Naive B cell (primary cell): Measurements from ENCODE around the gene AGBL4. TPM values are rescaled to one million over a fixed set of nuclear protein-coding genes. Genes with fewer than 3 reads are reported as not detected.

Experiments
- ATAC-seq, 2 donors: fragments of 150-1000 bp; cut with Tn5 transposase; 2 replicates each; pipeline ENCODE4 v1.10.0; 2021; ENCODE audit warnings: low read depth in 2 of 2, mild to moderate bottlenecking in 2 of 2, moderate library complexity in 2 of 2
- DNase-seq: peaks from one replicate; pipeline ENCODE4 v3.0.0; 2022
- H3K27ac Mint-ChIP-seq, 6 donors: one replicate each; pipeline ENCODE4 v1.8.0; 2020 to 2022; ENCODE audit warnings: mild to moderate bottlenecking in 6 of 6, mixed read lengths in 6 of 6, moderate library complexity in 5 of 6, inconsistent platforms in 2 of 6
- H3K27me3 Mint-ChIP-seq, 3 donors: one replicate each; pipeline ENCODE4 v1.8.0; 2021 to 2022; ENCODE audit warnings: mixed read lengths in 3 of 3, mild to moderate bottlenecking in 1 of 3
- H3K36me3 Mint-ChIP-seq, 2 donors: one replicate each; pipeline ENCODE4 v1.8.0; 2020 to 2022; ENCODE audit warnings: mixed read lengths in 2 of 2, inconsistent platforms in 1 of 2, mild to moderate bottlenecking in 1 of 2
- H3K4me1 Mint-ChIP-seq, 3 donors: one replicate each; pipeline ENCODE4 v1.8.0; 2020 to 2022; ENCODE audit warnings: mixed read lengths in 3 of 3, inconsistent platforms in 1 of 3, mild to moderate bottlenecking in 1 of 3, moderate library complexity in 1 of 3
- H3K4me3 Mint-ChIP-seq, 8 donors: one replicate each; pipeline ENCODE4 v1.8.0; 2020 to 2022; ENCODE audit warnings: mild to moderate bottlenecking in 8 of 8, mixed read lengths in 8 of 8, moderate library complexity in 8 of 8, inconsistent platforms in 2 of 8
- H3K9me3 Mint-ChIP-seq, 7 donors: one replicate each; pipeline ENCODE4 v1.8.0; 2020 to 2022; ENCODE audit warnings: mixed read lengths in 7 of 7, mild to moderate bottlenecking in 5 of 7, inconsistent platforms in 2 of 7, moderate library complexity in 1 of 7
- polyA plus RNA-seq, 6 donors: library from polyadenylated mRNA; unstranded; fragments of 300-500 nt; fragmentation: Illumina TruSeq; gene quantifications; one replicate each; pipeline ENCODE4 v1.2.3, GENCODE V29; 2021; ENCODE audit warnings: low read depth in 6 of 6

AGBL4 gene
- polyA plus RNA-seq, 6 donors from 2014 or later, result 0.18 to 0.32 (median 0.20) TPM; not detected in 3

- H3K27ac Mint-ChIP-seq, result peak overlapping the region in 1 of 6 donors; percentile 23
- H3K9me3 Mint-ChIP-seq, result no peaks in the 10 kb centered on the region
- ATAC-seq (no peak), DNase-seq (no peak)
- no peaks in the 10 kb centered on the region for H3K27me3 Mint-ChIP-seq
- H3K4me1 Mint-ChIP-seq, result peaks cover 3 to 6% (median 5%) of the 10 kb centered on the region in 3 donors
- no peaks in the 10 kb centered on the region for H3K36me3 Mint-ChIP-seq
- H3K4me3 Mint-ChIP-seq, result no peak overlapping the region
Measured at GRCh38 chr1:48718116-48718630, 1305.6 kb downstream of the AGBL4 start.

- no peak for ATAC-seq
- no peak for DNase-seq
- no peaks in the 10 kb centered on the region for H3K9me3 Mint-ChIP-seq
- no peaks in the 10 kb centered on the region for H3K36me3 Mint-ChIP-seq
- H3K4me3 Mint-ChIP-seq, result no peak overlapping the region
- no peaks in the 10 kb centered on the region for H3K27me3 Mint-ChIP-seq
- peaks cover 3 to 6% (median 5%) of the 10 kb centered on the region in 3 donors for H3K4me1 Mint-ChIP-seq
- H3K27ac Mint-ChIP-seq, result peak overlapping the region in 1 of 6 donors; percentile 46
Measured at GRCh38 chr1:48717082-48717481, 1306.7 kb downstream of the AGBL4 start.

GRCh38 chr1:48715921-48716320, 1307.8 kb downstream of the AGBL4 start:
- H3K27ac Mint-ChIP-seq, result no peak overlapping the region
- H3K9me3 Mint-ChIP-seq, result no peaks in the 10 kb centered on the region
- no peak overlapping the region for H3K4me3 Mint-ChIP-seq
- H3K4me1 Mint-ChIP-seq, result peaks cover 3 to 6% (median 4%) of the 10 kb centered on the region in 3 donors
- ATAC-seq, result no peak
- no peaks in the 10 kb centered on the region for H3K27me3 Mint-ChIP-seq
- H3K36me3 Mint-ChIP-seq, result no peaks in the 10 kb centered on the region
- no peak for DNase-seq

DNA sequence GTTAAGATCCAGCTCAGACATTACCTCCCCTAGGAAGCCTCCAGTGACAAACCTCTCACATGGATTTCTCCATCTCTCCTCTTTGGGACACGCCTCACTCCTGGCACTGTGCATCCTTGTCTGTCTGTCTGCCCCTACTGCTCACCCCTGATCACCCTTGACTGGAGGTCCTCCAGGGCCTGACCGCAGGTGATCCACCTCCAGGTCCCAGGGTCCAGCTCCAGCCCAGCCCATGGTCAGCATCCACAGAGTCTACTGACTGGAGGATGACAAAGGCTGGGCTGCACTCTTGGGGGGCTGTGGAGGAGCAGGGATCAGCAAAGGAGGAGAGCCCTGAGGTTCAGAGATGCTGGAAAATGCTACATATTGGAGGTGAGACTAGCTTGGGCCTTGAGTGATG, 1312.8 kb downstream of the AGBL4 start:
- Mint-ChIP-seq H3K9me3 (no peaks in the 10 kb centered on the region), H3K4me3 (no peak overlapping the region), H3K4me1 (peaks cover 0 to 3% (median 0%) of the 10 kb centered on the region in 3 donors), H3K36me3 (no peaks in the 10 kb centered on the region), H3K27ac (no peak overlapping the region), H3K27me3 (no peaks in the 10 kb centered on the region)
- DNase-seq (no peak), ATAC-seq (no peak)

DNA sequence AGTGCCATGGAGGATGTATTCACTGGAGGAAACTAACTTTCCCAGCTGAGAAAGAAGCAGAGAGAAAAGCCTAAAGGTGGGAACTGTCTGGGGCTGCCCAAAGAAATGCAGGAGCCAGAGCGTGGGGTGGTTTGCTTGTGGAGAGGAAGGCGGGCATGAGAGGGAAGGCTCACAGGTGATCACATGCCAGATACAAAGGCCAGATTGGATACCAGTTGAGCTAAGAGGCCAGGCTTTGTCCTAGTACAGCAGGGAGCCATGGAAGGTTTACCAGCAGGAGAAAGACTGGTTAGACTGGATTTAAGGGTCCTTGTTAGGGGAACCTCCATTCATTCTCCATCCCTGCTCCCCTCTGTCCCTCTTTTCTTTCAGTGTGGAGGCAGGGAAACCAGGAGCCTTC, 1313.4 kb downstream of the AGBL4 start:
- ATAC-seq (no peak), DNase-seq (no peak)
- Mint-ChIP-seq H3K27me3 (no peaks in the 10 kb centered on the region), H3K9me3 (no peaks in the 10 kb centered on the region), H3K27ac (no peak overlapping the region), H3K36me3 (no peaks in the 10 kb centered on the region), H3K4me1 (peaks cover 0 to 3% (median 0%) of the 10 kb centered on the region in 3 donors), H3K4me3 (no peak overlapping the region)

GRCh38 chr1:48704736-48705135, 1319.0 kb downstream of the AGBL4 start:
- Mint-ChIP-seq H3K27me3 (peaks cover 0 to 16% (median 11%) of the 10 kb centered on the region in 3 donors), H3K27ac (no peak overlapping the region), H3K4me3 (no peak overlapping the region), H3K36me3 (no peaks in the 10 kb centered on the region), H3K9me3 (no peaks in the 10 kb centered on the region), H3K4me1 (peaks cover 0 to 3% (median 0%) of the 10 kb centered on the region in 3 donors)
- DNase-seq (no peak), ATAC-seq (no peak)

DNA sequence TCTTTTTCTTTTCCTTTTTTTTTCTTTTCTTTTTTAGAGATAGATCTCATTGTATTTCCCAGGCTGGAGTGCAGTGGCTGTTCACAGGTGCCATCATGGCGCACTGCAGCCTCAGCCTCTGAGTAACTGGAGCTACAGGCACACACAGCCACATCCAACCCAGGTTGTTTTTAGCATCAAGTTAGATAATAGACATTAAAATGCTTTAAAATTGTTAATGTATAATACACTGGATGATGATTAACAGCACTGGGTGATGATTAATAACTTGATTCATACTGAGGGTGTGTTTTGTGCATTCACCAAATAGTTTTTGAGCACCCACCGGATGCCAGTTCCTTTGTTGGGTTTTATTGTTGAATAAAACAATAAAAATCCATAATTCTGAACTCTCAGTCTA, 1322.3 kb downstream of the AGBL4 start:
- ATAC-seq, result no peak
- no peak for DNase-seq
- no peaks in the 10 kb centered on the region for H3K36me3 Mint-ChIP-seq
- no peak overlapping the region for H3K27ac Mint-ChIP-seq
- peaks cover 0 to 6% (median 5%) of the 10 kb centered on the region in 3 donors for H3K4me1 Mint-ChIP-seq
- H3K9me3 Mint-ChIP-seq, result no peaks in the 10 kb centered on the region
- peaks cover 0 to 21% (median 11%) of the 10 kb centered on the region in 3 donors for H3K27me3 Mint-ChIP-seq
- no peak overlapping the region for H3K4me3 Mint-ChIP-seq

DNA sequence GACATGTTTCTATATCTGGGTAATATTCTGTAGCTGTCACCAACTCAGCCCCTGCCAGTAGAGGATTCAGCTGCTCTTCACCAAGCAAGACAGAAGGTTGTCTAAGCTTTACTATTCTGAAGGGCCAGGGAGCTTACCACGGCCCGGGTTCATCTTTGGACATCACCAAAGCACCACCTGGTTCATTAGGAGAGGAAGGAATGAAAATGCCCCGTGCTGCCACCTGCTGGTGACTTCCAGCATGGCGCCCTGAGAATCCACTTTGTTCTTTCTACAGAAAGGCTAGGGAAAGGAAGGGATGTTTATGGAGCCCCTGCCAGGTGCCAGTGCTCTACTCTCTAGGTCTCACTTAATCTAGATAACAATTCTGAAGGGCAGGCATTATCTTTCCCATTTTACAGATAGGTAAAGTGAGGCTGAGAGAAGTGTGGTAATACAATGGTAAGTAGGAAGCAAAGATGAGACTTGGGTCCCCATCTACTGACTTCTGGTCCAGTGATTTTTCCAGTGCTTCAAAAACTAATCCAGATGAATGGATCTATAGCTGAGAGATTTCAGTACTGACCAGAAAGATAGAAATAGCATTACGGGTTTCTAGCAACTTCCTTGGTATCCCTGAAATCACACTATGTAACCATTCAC, 1326.6 kb downstream of the AGBL4 start:
- peaks cover 0 to 22% (median 21%) of the 10 kb centered on the region in 3 donors for H3K27me3 Mint-ChIP-seq
- H3K4me3 Mint-ChIP-seq, result no peak overlapping the region
- ATAC-seq (no peak), DNase-seq (peak; percentile 22)
- no peaks in the 10 kb centered on the region for H3K9me3 Mint-ChIP-seq
- H3K27ac Mint-ChIP-seq, result no peak overlapping the region
- H3K36me3 Mint-ChIP-seq, result no peaks in the 10 kb centered on the region
- peaks cover 0 to 5% (median 3%) of the 10 kb centered on the region in 3 donors for H3K4me1 Mint-ChIP-seq

- H3K27ac Mint-ChIP-seq, result no peak overlapping the region
- H3K27me3 Mint-ChIP-seq, result peaks cover 0 to 13% (median 8%) of the 10 kb centered on the region in 3 donors
- no peak overlapping the region for H3K4me3 Mint-ChIP-seq
- ATAC-seq (no peak), DNase-seq (no peak)
- H3K4me1 Mint-ChIP-seq, result peaks cover 0 to 5% (median 3%) of the 10 kb centered on the region in 3 donors
- H3K9me3 Mint-ChIP-seq, result no peaks in the 10 kb centered on the region
- no peaks in the 10 kb centered on the region for H3K36me3 Mint-ChIP-seq
Measured at GRCh38 chr1:48695161-48695560, 1328.6 kb downstream of the AGBL4 start.

DNA sequence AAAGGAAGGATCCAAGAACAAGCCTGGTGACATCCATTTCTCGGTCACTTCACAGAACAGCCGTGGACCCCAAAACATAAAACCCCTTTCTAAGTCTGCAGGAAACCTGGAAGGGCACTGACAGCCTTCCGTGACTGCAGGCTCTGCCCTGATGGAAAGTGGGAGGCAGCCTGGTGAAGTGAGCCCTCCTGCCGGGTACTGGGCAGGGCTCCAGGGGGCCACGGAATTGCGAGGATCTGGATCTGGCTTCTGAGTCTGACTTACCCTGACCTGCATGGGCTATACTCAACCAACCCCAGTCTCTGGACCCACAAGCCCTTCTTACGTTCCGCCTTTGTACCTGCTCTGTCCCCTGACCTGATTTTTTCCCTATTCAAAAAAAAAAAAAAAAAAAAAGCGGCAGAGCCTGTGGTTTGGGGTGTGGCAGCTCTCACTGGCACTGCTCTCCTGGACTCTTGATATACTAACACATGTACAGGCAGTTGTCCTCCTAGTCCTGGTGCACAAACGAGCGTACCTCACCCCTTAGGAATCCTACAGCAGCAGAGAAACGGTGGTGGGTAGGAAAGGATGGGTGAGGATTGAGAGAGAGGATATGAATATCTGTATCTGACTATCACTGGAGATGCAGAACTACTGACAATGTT, 1330.0 kb downstream of the AGBL4 start:
- H3K4me3 Mint-ChIP-seq, result no peak overlapping the region
- H3K36me3 Mint-ChIP-seq, result no peaks in the 10 kb centered on the region
- peaks cover 0 to 11% (median 0%) of the 10 kb centered on the region in 3 donors for H3K27me3 Mint-ChIP-seq
- DNase-seq (no peak), ATAC-seq (no peak)
- H3K4me1 Mint-ChIP-seq, result peaks cover 0 to 5% (median 3%) of the 10 kb centered on the region in 3 donors
- H3K27ac Mint-ChIP-seq, result no peak overlapping the region
- no peaks in the 10 kb centered on the region for H3K9me3 Mint-ChIP-seq

DNA sequence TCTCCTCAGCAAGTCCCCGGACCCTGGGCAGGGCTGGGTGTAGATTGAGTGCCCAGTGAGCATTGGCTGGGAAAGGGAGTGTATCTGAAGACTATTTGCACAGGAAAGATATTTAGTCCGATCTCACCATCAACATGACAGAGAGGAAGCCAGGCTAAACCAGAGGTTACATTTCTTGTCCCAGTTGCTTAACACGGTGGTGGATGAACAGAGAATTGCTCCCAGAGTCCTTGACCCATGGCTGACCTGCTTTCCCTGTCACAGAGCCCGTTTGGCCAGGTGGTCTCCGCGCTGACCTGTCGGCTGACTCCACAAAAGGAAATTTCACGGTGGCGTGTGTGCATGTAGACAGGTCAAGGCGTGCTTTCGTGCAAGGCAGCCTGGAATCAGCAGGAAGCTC, 1330.6 kb downstream of the AGBL4 start:
- Mint-ChIP-seq H3K36me3 (no peaks in the 10 kb centered on the region), H3K27ac (no peak overlapping the region), H3K4me3 (no peak overlapping the region), H3K4me1 (peaks cover 2 to 5% (median 3%) of the 10 kb centered on the region in 3 donors), H3K27me3 (peaks cover 0 to 11% (median 0%) of the 10 kb centered on the region in 3 donors), H3K9me3 (no peaks in the 10 kb centered on the region)
- no peak for DNase-seq
- no peak for ATAC-seq

- peak overlapping the region in 1 of 6 donors; percentile 49 for H3K27ac Mint-ChIP-seq
- peaks cover 3 to 5% (median 4%) of the 10 kb centered on the region in 3 donors for H3K4me1 Mint-ChIP-seq
- ATAC-seq (no peak), DNase-seq (no peak)
- no peaks in the 10 kb centered on the region for H3K36me3 Mint-ChIP-seq
- H3K9me3 Mint-ChIP-seq, result no peaks in the 10 kb centered on the region
- peaks cover 0 to 11% (median 0%) of the 10 kb centered on the region in 3 donors for H3K27me3 Mint-ChIP-seq
- no peak overlapping the region for H3K4me3 Mint-ChIP-seq
Measured at GRCh38 chr1:48692235-48692634, 1331.5 kb downstream of the AGBL4 start.

DNA sequence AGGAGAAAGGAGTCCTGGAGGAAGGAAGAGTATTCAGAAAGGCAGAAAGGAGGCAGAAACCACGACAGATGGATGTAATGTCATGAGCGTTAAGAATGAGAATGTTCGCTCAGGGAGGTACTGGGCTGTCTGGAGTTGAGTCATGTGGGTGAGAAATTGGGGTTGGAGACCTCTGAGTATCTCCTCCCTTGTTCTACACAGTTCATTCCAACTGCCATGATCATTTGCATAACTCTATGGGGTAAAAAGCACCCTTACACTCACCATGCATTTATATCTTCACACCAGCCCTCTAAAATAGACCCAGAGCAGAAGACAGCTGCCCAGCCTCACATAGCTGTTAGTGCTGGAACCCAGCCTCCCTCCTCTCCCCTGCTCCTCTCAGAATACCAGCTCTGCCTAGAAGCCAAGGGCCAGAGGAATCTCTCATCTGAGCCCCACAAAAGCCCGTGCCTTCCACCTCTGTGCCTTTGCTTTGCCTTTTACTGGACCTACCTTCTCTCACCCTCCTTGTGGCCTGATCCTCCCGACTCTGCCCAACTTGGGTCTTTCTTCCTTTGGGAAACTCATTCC, 1332.2 kb downstream of the AGBL4 start:
- ATAC-seq, result no peak
- peaks cover 0 to 11% (median 0%) of the 10 kb centered on the region in 3 donors for H3K27me3 Mint-ChIP-seq
- H3K27ac Mint-ChIP-seq, result peak overlapping the region in 1 of 6 donors; percentile 16
- H3K9me3 Mint-ChIP-seq, result no peaks in the 10 kb centered on the region
- peaks cover 0 to 8% (median 0%) of the 10 kb centered on the region in 3 donors for H3K4me1 Mint-ChIP-seq
- DNase-seq, result no peak
- no peaks in the 10 kb centered on the region for H3K36me3 Mint-ChIP-seq
- no peak overlapping the region for H3K4me3 Mint-ChIP-seq
